NCI-H226 (cell line): ENCODE results near the gene SEPTIN5.

Experiments
- DNase-seq: peaks from one replicate; pipeline ENCODE4 v3.0.0-alpha.2; 2015

Gene SEPTIN5

DNA sequence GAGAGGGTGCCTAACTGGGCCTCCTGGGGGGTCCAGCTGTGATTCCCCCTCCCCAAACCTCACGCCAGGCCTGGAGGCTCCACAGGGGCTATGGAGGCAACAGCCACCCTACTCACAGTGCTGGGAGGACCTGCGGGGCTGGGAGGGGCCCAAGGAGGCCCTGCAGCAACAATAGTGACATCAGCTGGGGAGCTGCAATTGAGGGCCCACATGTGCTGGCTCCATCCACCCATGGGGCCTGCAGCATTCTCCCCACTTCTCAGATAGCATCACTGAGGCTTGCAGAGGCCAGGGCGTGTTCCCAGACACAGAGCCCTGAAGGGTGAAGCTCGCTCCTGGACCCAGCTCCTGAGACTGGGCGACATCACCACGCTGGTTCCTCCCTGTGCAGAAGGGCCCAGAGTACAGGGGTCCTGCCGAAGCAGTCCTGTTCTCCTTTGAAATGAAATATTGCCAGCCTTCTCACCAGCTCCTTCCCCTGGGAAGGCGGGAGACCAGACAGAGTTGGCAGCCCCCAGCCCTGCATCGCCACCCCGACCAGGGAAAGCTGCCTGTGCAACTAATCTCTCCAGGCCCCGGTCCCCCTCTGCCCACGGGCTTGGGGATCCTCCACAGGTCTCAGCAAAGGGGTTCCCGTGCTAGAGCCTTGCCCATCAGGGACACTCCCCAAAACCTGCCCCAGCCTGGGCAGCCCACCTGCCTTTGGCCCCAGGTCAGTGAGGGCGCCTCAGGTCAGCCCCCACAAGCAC, 37.4 kb downstream of the SEPTIN5 start:
- DNase-seq: no peak

DNA sequence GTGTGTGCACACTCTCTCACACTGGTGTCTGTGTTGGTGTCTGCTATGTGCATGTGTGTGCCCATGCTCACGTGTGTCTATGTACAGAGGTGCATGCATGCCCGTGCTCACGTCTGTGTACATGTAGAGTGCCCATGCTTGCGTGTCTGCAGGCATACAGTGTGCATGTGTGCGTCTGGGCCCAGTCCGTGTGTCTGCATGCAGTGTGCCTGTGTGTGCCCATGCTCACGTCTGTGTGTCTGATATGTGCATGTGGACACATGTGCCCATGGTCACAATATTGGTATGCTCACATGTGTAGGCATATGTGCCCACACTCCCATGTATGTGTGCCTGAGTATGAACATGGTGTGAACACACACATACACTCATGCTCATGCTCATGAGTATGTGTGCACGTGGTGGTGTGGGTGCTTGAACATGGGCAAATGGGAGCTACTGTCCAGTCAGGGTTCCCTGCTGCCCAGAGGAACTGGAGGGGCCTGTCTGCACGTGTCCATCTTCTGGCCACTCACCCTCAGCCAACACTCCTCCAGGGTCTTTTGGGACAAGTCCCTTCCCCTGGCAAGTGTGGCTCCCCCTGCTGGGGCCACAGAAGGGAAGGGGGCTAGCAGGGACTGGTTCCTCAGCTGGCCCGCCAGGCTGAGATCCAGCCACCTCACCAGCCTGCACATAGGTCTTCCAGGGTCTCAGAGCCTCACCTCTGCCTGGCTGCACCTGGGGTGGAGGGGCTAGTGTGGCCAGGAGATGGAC, 39.0 kb downstream of the SEPTIN5 start:
- DNase-seq: no peak

DNA sequence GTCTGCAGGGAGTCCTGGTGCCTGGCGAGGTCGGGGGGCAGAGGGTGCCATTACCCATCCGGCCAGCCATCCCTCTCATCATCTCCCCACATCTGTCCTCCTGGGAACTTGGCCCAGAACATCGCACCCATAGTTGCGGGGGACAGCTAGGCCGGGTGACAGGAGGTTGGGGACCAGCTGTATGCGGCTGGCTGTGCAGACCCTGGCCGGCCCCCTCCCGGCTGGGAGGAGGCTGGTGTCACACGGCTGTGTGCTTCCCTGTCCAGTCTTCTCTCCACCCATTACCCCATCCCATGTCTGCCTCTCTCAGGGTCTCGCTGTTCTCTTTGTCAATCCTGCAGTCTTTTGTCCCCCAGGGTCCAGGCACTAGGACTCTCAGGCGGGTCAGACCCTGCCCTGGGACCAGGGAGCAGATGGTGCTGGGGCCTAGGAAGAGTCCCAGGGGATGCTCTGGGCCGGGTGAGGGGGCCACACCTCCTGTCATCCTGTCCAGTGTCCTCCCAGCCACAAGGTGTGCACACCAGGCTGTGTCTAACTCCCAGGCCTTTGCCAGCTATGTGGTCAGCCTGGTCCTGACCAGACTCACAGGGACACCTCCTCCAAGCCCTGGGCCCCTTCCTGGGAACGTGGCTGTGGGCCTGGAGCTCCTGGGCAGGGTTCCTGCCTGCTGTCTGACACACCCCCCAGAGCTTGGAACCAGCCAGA, 39.8 kb downstream of the SEPTIN5 start:
- no peak for DNase-seq

DNA sequence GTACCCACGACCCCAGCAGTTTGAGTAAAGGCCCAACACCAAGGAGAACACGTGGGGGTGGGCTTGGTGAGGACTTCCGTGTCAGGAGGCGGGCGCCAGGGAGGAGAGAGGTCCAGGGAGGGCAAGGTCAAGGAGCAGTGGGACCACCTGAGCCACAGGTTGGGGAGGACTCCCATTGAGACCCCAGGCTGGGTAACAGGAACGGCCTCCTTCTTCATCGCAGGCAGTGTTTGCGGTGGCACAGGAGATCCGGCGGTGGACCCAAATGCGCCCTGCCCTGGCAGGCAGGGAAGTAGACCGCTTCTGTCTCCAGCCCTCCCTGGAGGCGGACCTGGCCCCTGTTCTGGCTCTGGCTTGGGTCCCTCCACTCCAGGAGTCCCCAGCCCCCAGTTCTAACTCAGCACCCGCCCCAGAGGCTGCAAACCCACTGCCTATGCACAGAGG, 40.4 kb downstream of the SEPTIN5 start:
- DNase-seq: no peak

DNA sequence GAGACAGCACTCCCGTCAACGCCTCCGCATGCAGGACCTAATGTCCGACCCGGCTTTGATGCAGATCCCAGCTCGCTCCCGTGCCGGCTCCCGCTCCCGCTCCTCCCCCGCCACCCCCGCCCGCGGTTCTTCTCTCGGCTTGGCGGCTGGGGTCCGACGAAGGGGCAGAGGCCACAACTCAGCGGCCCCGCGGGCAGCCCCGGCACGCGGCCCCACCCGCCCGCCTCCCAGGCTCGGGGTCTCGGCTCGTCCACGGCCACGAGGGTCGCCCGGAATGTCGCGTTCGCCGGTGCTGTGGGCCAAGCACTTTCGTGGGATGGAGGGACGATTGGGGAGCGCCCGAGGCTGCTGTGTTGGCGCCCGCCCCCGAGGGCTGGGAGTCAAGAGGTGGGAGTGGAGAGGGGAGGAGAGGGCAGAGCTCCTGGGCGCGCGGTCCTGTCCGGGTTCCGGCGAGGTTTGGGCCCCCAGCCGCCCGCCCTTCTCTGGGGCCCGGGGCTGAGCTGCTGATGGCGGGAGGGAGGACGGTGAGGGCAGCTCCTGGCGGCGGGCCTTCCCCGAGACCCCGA, 40.9 kb downstream of the SEPTIN5 start:
- DNase-seq: no peak

DNA sequence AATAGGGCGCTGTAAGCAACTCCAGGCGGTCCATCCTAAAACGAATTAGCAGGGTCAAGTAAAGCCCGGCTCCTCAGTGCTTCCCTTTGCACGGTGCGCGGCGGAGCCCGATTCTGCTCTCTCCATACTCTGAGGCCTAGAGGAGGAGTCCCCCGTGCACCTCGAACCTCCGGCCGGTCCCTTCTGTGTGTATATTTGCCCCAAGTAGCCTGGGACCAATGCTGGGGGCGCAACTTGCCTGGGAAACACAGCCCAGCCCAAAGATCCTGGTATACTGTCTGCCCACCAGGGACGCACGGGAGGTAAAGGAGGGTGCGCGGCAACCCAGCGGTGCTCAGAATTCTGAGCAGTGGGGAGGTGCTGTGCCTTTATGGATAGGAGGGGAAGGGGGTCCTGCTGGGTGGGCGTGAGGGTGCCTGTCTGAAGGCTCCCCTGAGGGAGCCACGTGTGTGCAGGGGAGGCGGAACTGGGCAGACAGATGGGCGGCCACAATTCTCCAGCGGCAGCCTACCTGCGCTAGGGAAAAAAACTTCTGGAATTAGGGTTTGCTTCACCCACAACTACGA, 41.5 kb downstream of the SEPTIN5 start:
- no peak for DNase-seq

DNA sequence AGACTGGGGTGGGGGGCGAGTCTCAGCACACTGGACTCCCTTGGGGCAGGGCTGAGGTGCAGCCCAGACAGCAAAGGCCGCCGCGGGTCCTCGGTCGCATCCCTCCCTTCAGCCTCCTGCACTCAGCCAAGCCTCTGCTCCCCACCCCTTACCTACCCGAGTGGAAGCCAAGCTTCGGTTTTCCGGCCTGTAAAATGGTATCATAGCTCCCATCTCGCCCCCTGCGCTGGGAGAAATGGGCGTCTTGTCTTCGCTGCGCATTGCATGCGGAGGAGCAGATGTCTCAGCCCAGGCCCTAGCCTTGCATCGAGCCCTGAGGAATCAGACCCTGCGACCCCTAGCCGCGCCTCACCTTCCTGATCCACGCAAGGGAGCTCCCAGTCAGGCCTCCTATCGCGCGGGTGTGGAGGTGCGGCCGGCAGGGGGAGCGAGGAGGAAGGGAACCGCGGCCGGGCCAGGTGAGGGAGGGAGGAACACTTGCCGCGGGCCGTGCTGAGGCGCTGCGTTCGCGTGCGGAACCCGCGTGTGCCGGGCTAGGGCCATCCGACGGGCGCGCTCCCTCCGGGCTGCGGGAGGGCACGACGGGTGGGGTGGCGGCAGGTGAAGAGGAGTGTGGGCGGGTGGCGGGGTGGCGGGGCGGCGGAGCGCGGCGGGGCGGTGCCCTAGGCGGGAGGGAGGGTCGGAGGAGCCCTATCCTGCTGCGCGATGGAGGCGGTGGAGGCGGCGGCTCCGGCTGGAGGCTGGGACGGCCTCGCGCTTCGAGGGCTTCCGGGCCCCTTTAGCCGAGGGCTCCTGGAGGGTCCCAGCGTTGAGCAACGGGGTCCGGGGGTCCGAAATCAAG, 42.2 kb downstream of the SEPTIN5 start:
- DNase-seq: peak; percentile 12

DNA sequence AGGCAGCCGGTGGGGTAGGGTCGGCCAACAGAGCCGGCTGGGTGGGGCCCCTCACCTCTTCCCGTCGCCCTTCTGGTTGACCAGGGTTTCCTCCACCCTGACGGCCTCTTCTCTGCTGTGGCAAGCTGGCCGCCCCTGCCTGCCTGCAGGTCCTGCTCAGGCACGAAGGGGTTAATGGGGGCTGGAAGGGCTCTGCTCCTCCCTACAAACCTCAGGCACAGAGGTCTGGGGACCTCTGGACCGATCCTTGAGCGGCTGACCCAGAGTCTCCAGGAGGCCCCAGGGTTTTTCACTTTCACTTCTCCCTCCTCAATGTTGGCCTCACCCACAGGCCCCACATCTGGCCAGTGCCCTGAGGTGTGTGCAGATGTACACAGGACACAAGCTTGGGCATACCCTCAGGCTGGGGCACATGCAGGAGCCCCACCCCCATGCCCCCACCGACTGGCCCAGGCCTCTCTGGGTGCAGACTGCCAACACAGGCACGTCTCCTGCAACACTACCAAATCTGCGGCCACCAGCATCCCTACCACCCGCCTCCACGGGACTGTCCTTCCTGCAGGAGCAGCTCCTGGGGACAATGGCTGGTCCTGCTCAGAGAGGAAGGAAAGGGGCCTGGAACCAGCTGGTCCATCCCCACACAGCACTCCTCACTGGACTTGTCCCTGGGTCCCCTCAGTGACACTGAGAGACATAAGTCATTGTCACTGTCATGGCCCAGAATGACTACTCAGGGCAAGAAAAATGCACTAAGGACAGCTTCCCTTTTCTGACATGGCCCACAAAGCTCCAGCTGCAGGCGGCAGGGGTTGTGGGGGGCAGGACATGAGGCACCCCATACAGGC, 43.1 kb downstream of the SEPTIN5 start:
- no peak for DNase-seq

DNA sequence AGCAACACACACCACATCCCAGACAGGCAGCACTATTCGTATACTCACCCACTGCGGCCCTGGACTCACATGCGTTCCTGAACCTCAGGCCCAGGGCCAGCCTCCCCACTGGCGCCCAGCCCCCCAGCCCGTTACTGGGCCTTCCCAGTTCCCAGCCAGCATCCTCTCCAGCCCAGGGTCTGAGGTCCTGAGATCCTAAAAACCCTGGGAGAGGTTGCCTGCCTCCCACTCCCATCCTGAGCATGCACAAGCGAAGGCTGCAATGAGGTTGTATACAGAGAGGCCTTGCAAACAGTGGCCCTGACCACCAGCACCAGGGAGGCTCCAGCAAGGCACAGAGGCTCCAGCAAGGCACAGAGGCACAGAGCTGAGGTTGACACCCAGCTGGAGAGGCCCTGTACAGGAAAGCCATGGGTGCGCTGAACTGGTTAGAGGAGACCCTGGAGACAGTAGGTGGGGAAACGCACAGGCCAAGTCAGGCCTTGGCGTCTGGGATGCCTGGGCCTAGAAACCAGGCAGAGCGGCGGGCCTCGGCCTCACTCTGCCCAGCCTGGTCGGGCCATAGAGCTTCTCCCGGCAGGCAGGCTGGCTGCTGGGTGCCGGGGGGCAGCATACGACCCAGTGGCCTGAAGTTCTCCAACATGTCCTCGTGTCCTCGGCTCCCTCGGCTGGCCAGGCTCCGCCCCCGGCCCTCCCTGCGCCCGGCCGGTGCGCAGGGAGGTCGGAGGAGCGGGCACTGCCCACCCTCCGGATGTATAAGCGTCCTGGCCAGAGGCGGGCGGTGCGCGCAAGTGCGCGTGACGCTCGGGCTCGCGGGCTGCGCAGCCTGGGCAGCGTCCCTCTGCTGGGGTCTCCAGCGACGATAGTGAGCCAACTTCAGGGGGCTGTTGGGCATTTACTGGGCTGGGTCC, 43.9 kb downstream of the SEPTIN5 start:
- no peak for DNase-seq

DNA sequence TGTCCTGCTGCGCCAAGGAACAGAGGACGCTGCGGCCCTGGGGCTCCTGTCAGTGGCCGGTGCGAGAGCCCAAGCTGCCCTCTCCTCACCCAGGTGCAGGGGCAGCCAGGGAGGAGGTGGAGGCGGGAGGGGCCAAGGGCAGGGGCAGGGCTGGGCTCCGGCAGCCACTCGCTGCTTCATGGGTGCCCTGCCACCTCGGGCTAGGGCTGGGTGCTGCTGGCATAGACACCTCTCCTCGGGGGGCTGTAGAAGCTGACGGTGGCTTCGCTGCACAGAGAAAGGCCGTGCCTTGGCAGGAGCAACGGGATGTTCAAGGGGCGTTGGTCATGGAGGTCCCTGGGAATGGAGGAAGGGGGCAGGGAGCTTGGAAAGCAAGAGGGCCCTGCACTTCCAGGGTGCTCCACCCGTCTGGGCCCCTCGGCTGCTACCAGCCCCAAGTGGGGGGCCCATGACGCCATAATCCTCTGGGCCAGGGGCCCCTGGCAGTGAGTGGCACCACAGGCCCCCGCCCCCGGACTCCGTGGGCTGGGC, 44.7 kb downstream of the SEPTIN5 start:
- no peak for DNase-seq

DNA sequence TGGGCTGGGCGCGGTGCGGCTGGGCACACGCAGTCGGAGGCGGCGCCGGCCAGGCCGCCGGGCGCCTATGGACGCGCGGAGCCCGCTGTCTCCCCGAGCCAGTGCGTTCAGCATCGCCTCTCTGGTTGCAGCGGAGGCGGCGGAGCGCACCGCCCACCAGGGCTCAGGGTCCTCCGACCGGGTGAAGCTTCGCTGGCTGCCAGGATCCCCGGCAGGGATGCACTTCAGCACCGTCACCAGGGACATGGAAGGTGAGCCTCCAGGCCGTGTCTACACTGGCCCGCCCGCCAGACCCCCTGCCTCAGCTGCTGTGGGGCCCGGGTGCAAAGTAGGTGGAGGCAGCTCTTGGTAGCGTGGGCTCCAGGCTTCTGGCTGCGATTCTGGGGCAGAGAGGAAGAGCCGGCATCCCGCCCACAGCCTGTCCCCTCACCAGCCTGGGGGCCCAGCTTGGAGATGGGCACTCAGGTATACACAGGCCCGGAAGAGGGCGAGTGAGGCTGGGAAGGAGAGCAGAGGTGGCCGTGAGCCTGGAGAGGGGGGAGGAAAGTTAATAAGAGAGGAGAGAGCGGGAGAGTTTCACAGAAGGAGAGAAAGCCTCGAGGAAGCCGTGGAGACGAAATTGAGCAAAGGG, 45.2 kb downstream of the SEPTIN5 start:
- DNase-seq: no peak

DNA sequence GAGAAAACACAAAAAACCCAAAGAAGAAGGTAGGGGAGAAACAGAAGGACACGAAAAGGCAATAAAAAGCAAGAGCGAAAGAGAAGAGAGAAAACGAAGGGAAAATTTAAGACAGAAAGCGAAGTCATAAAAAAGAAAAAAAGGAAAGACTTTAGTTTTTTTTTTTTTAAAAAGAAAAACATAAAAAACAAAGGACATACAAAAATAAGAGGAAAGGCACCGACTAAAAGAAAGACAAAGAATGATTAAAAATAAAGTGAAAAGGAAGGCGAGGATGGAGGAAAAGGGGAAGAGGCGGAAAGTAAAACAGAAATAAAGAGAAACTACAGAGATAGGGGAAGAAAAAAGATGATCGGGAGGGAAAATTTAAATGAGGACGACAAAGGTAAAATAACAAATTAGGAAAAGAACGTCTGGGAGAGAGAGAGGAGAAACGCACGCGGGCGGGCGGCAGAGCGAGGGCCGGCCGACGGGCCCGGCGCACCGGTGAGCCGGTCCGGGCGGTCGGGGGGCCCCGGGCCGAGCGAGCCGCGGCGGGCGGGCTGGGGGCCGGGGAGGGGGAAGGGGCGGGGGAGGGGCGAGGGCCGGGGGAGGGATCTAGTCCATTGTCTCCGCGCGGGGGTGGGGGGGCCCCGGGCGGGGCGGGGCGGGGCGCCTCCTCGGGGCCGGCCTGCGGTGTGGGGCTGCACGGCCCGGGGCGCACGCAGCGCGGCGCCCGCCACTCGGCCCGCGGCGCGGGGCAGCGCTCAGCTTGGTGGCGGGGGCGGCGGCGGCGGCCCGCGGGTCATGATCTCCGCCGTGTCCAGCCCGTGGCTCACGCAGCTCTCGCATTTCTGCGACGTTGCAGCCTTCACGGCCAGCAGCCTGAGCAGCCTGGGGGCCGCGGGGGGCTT, 46.0 kb downstream of the SEPTIN5 start, which contains the start of gene TBX1:
Gene TBX1 (plus strand): TSS at position 721 of the 893 bp plus-strand sequence. CDS start 66 bp downstream, at position 787.
- no peak for DNase-seq

DNA sequence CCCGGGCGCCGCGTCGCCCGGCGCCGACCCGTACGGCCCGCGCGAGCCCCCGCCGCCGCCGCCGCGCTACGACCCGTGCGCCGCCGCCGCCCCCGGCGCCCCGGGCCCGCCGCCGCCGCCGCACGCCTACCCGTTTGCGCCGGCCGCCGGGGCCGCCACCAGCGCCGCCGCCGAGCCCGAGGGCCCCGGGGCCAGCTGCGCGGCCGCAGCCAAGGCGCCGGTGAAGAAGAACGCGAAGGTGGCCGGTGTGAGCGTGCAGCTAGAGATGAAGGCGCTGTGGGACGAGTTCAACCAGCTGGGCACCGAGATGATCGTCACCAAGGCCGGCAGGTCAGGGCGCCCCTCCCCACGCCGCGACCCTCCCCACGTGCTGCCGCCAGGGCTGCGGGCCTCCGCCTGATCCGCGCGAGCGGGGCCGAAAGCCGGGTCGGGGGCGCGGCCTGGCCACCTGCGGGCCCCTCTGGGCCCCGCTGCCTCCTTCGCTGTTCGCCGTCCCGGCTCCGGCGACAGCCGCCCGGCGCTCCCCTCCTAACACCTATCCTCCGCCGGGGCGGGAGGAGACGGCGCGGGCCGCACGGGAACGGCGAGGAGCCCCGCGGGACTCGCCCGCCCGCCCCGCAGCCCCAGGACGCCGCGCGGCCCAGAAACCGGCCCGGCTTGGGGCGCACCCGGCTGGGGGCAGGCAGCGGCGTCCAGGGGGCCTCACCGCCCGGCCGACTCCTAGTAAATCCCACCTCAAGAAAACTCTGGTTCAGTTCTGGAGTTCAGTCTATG, 46.8 kb downstream of the SEPTIN5 start:
- DNase-seq: no peak

DNA sequence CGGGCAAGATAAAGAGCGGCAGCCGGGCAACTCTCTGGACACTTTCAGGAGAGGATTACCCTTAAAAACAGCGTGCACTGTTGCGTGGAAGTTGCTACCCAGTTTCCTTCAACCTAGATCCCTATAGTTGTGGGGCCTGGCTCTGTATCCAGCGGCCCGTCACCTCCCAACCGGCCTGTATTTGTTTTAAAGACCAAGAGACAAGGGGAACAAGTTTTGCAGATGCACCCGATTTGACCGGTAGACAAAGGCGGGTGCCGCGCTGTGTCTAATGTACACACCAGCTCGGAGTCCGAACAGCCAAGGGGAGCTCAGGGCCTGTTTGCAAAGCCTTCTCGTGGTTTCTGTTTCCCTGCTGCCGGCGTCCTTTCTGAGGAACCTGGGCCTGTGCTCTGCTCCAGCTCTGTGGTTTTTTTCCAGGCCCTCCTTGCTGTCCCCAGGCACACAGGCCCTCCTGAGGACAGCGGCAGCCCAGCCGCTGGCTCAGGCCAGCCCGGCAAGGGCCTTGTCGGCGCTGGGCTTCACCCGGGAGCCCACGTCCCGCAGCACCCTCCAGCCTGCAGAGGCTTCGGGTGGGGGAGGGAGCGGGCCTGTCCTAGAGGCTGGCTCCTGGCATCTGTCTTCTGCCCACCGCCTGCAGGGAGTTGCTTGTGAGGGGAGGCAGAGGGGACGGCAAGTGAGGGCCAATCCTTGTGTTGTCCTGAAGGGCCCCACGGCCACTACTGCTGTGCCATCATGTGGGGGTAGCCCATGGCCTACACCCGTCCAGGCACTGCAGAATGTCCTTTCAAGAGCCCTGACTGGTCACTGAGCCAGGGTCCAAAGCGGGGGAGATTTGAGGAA, 47.6 kb downstream of the SEPTIN5 start:
- no peak for DNase-seq

DNA sequence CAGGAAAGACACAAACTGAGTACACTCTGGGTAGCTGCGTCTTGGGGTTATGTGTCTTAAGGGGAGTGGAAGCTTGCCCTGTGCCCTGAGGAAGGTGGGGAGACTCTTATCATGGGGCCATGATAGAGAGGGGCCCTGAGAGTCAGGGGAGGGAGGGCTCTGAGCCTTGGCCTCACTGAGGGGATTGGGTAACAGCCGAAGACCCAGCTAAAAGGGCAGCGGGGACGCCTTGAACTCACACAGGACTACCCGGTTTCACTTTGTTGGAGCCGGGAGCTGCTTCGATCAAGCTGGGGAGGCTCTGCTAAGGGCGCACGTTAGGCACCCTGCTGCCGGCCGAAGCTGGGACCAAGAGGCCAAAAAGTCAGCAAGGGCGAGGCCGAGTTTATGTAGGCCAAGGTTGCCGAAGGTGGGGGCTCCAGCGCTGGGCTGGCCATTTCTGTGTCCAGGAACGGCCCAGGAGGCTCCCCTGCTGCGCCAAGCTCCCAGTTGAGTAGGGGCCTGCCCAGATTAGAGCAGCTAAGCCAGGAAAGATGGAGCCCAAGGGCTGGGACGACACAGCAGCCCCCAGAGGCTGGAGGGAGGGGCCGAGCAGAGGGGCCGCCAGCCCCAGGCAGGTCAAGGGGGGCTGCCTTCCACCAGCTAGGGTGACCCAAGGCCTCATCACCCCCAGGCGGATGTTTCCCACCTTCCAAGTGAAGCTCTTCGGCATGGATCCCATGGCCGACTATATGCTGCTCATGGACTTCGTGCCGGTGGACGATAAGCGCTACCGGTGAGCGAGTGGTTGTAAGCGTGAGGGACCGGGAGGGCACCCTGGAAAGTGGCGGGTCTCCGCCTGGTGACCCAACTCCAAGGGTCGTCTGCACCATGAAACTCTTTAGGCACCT, 48.5 kb downstream of the SEPTIN5 start:
- DNase-seq: no peak
